ENCODE measurements around the gene PTPRE.
"Not testable (repeated sequence)": the region's sequence is repeated elsewhere in the genome, so short reads cannot be mapped to it uniquely, and the experiment has no call there.

PTPRE gene

GRCh38 chr10:128086003-128086863 is 179.3 kb downstream of the PTPRE start:
- peaks cover 4% of the 10 kb centered on the region for H3K27me3 ChIP-seq (ENCODE audit: control insufficient read depth, insufficient read depth, low read length)
- H3K4me2 ChIP-seq (ENCODE audit: low read length) = no peak overlapping the region
- H3K4me3 ChIP-seq (ENCODE audit: low read length) = no peak overlapping the region
- H3K36me3 ChIP-seq (ENCODE audit: insufficient read depth, low read length) = no peaks in the 10 kb centered on the region
- H3K9me3 ChIP-seq (replicated peaks; ENCODE audit: low read length) = no peaks in the 10 kb centered on the region
- no peaks in the 10 kb centered on the region for H3K4me1 ChIP-seq (ENCODE audit: control insufficient read depth, insufficient read depth, low read length)
- no peak overlapping the region for H3K9ac ChIP-seq (ENCODE audit: low read depth, low read length)

DNA sequence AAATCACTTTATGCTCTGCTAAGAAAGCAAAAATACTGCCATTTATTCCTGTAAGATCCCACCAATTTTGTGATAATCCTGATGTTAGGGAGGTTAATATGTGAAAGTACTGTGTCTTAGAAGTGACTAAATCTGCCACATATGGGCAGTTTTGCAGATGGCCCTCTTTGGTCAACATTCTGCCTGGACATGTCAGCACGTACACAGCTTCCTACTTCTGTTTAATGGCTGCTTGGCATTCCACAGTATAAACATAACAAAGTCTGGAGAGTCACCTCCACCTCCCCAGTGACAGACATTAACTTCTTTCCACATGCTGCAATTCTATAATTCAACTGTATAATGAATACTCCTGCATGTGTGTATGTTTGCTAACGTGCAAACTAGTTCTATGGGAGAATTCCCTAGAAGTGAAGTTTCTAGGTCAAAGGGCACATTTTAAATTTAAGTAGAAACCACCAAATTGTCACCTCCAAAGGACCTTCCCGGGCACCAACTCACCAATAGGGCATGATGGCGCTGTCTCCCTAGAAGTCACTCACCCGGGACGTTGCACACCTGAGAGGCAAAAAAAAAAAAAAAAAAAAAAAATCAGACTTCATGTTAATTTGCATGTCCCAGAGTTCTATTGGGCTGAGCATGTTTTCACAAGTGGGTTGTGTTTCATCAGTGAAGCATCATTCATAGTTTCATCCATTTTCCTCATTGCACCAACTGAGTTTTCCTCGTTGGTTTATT is 180.4 kb downstream of the PTPRE start:
- H3K4me1 ChIP-seq (ENCODE audit: control insufficient read depth, insufficient read depth, low read length) = no peaks in the 10 kb centered on the region
- no peak overlapping the region for H3K9ac ChIP-seq (ENCODE audit: low read depth, low read length)
- no peak overlapping the region for H3K4me3 ChIP-seq (ENCODE audit: low read length)
- no peak overlapping the region for H3K4me2 ChIP-seq (ENCODE audit: low read length)
- H3K9me3 ChIP-seq (replicated peaks; ENCODE audit: low read length) = no peaks in the 10 kb centered on the region
- H3K27me3 ChIP-seq (ENCODE audit: control insufficient read depth, insufficient read depth, low read length) = peaks cover 4% of the 10 kb centered on the region
- no peaks in the 10 kb centered on the region for H3K36me3 ChIP-seq (ENCODE audit: insufficient read depth, low read length)

GRCh38 chr10:128087884-128088709 is 181.2 kb downstream of the PTPRE start:
- Histone ChIP-seq H3K36me3 (ENCODE audit: insufficient read depth, low read length) (no peaks in the 10 kb centered on the region), H3K4me3 (ENCODE audit: low read length) (no peak overlapping the region), H3K27me3 (ENCODE audit: control insufficient read depth, insufficient read depth, low read length) (peaks cover 4% of the 10 kb centered on the region), H3K9ac (ENCODE audit: low read depth, low read length) (no peak overlapping the region), H3K4me1 (ENCODE audit: control insufficient read depth, insufficient read depth, low read length) (no peaks in the 10 kb centered on the region), H3K9me3 (replicated peaks; ENCODE audit: low read length) (no peaks in the 10 kb centered on the region), H3K4me2 (ENCODE audit: low read length) (no peak overlapping the region)

DNA sequence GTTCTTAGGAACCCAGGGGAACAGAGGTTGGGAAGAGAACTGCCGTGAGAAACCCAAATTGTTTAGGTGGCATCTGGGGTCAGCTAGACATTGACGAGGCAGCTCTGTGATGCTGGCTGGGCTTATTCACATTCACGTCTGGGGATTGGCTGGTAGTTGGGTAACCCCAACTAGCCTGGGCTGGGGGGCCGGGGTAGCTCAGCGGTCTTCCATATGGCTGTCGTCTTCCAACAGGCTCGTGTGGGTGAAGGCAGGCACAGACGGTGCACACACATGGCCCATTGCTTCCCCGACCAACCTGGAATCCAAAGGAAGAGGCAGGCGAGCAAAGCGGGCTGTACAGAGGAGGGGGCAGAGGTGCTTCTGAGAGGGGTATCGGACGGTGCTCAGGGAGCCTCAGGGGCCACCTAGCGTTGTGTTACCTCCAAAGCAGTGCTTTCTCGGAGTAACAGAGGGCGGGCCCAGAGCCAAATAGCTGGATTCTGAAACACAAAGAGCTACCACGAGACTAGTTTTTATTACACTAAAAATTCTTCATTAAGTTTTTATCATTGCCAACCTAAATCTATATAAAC is 184.8 kb downstream of the PTPRE start:
- Histone ChIP-seq H3K4me2 (ENCODE audit: low read length) (no peak overlapping the region), H3K27me3 (ENCODE audit: control insufficient read depth, insufficient read depth, low read length) (peaks cover 4% of the 10 kb centered on the region), H3K4me3 (ENCODE audit: low read length) (no peak overlapping the region), H3K4me1 (ENCODE audit: control insufficient read depth, insufficient read depth, low read length) (no peaks in the 10 kb centered on the region), H3K9me3 (replicated peaks; ENCODE audit: low read length) (no peaks in the 10 kb centered on the region), H3K36me3 (ENCODE audit: insufficient read depth, low read length) (no peaks in the 10 kb centered on the region), H3K9ac (ENCODE audit: low read depth, low read length) (no peak overlapping the region)

DNA sequence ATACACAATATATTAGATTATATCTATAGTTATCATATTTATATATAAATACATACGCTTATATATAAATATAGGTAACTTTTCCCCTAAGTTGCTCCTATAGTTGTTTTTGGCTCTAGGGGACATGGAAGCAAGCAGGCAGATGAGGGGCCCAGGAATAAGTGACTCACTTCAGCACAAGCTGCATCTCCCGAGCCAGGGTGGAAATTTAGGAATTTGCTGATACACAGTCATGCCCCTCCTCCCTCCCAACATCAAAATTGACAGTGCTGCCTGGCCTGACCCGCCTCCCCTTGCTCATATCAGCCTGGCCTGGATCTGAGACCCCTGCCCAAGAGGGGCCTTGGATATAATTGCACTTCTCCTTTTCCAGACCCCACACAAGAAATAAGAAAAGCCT is 185.6 kb downstream of the PTPRE start:
- H3K9me3 ChIP-seq (replicated peaks; ENCODE audit: low read length) = no peaks in the 10 kb centered on the region
- H3K4me1 ChIP-seq (ENCODE audit: control insufficient read depth, insufficient read depth, low read length) = no peaks in the 10 kb centered on the region
- H3K27me3 ChIP-seq (ENCODE audit: control insufficient read depth, insufficient read depth, low read length) = peaks cover 4% of the 10 kb centered on the region
- H3K36me3 ChIP-seq (ENCODE audit: insufficient read depth, low read length) = peaks cover 6% of the 10 kb centered on the region
- H3K4me2 ChIP-seq (ENCODE audit: low read length) = no peak overlapping the region
- H3K4me3 ChIP-seq (ENCODE audit: low read length) = no peak overlapping the region
- H3K9ac ChIP-seq (ENCODE audit: low read depth, low read length) = no peak overlapping the region

GRCh38 chr10:128094596-128094995 is 187.7 kb downstream of the PTPRE start:
- H3K9ac ChIP-seq (ENCODE audit: low read depth, low read length); H3K4me3 ChIP-seq (ENCODE audit: low read length); H3K4me2 ChIP-seq (ENCODE audit: low read length); H3K4me1 ChIP-seq (ENCODE audit: control insufficient read depth, insufficient read depth, low read length); H3K27me3 ChIP-seq (ENCODE audit: control insufficient read depth, insufficient read depth, low read length); H3K9me3 ChIP-seq (replicated peaks; ENCODE audit: low read length): not testable (repeated sequence)
- peaks cover 20% of the 10 kb centered on the region for H3K36me3 ChIP-seq (ENCODE audit: insufficient read depth, low read length)

GRCh38 chr10:128095027-128095752 is 188.3 kb downstream of the PTPRE start:
- no peak overlapping the region for H3K4me2 ChIP-seq (ENCODE audit: low read length)
- peaks cover 24% of the 10 kb centered on the region for H3K36me3 ChIP-seq (ENCODE audit: insufficient read depth, low read length)
- no peaks in the 10 kb centered on the region for H3K27me3 ChIP-seq (ENCODE audit: control insufficient read depth, insufficient read depth, low read length)
- H3K4me3 ChIP-seq (ENCODE audit: low read length) = no peak overlapping the region
- no peak overlapping the region for H3K9ac ChIP-seq (ENCODE audit: low read depth, low read length)
- no peaks in the 10 kb centered on the region for H3K9me3 ChIP-seq (replicated peaks; ENCODE audit: low read length)
- no peaks in the 10 kb centered on the region for H3K4me1 ChIP-seq (ENCODE audit: control insufficient read depth, insufficient read depth, low read length)

DNA sequence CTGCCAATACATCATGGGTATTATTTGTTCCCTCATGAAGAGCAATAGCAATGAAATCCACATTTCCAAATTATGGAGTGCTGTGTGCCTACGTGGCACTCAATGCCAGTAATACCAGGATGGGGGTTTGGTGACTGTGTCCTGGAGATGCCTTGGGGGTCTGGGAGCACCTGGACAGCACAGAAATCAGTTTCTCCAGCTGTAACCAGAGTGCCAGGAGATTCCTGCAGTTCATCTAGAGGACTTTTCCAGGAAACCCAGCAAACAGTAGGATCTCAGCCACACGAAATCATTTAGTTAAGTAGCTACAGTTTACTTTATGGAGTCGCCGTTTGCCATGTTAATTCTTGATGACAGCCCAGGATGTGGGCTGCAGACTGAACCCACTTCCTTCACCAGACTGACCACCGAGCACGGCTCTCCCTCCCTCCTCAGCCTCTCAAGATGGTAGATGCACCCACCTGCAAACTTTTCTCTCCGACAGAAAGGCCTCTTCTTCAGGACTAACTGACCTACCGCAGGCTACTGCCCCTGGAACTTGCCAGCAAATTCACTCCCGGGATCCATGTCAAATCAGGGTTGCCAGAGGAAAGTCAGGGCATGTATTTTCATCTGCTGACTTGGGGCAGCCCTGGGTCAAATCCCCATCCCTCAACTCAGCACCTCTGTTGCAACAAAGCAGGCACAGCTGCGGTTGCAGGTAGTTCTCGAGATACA is 189.0 kb downstream of the PTPRE start:
- peaks cover 28% of the 10 kb centered on the region for H3K36me3 ChIP-seq (ENCODE audit: insufficient read depth, low read length)
- no peak overlapping the region for H3K4me2 ChIP-seq (ENCODE audit: low read length)
- no peak overlapping the region for H3K4me3 ChIP-seq (ENCODE audit: low read length)
- H3K9me3 ChIP-seq (replicated peaks; ENCODE audit: low read length) = no peaks in the 10 kb centered on the region
- H3K9ac ChIP-seq (ENCODE audit: low read depth, low read length) = no peak overlapping the region
- H3K27me3 ChIP-seq (ENCODE audit: control insufficient read depth, insufficient read depth, low read length) = no peaks in the 10 kb centered on the region
- H3K4me1 ChIP-seq (ENCODE audit: control insufficient read depth, insufficient read depth, low read length) = no peaks in the 10 kb centered on the region

- Histone ChIP-seq H3K9me3 (replicated peaks; ENCODE audit: low read length) (no peaks in the 10 kb centered on the region), H3K9ac (ENCODE audit: low read depth, low read length) (no peak overlapping the region), H3K27me3 (ENCODE audit: control insufficient read depth, insufficient read depth, low read length) (no peaks in the 10 kb centered on the region), H3K4me1 (ENCODE audit: control insufficient read depth, insufficient read depth, low read length) (no peaks in the 10 kb centered on the region), H3K36me3 (ENCODE audit: insufficient read depth, low read length) (peaks cover 32% of the 10 kb centered on the region), H3K4me2 (ENCODE audit: low read length) (no peak overlapping the region), H3K4me3 (ENCODE audit: low read length) (no peak overlapping the region)
Observed at GRCh38 chr10:128096486-128097199, 189.7 kb downstream of the PTPRE start.

DNA sequence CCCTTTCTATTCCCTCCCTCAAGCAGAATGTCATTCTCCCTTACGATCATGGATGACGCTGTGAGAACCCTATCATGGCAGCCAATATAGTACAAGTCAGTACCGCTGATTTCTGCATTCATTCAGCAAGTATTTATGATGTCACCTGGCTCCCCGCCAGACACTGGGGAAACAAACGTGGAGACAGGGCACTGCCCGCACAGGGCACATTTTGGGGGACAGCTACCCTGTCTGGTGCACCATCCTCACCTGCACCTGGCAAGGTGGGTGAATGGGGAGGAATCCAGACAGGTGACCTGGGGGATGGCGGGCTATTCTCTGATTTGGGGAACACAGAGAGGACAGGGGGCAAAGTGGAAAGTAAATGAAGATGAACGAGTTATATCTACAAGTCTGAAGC is 190.9 kb downstream of the PTPRE start:
- Histone ChIP-seq H3K4me2 (ENCODE audit: low read length) (no peak overlapping the region), H3K27me3 (ENCODE audit: control insufficient read depth, insufficient read depth, low read length) (no peaks in the 10 kb centered on the region), H3K4me3 (ENCODE audit: low read length) (no peak overlapping the region), H3K9me3 (replicated peaks; ENCODE audit: low read length) (no peaks in the 10 kb centered on the region), H3K4me1 (ENCODE audit: control insufficient read depth, insufficient read depth, low read length) (no peaks in the 10 kb centered on the region), H3K9ac (ENCODE audit: low read depth, low read length) (no peak overlapping the region), H3K36me3 (ENCODE audit: insufficient read depth, low read length) (peaks cover 34% of the 10 kb centered on the region)

Data from skeletal muscle satellite cell (primary cell).